Measurements from ENCODE around the gene GPR55.

GPR55 gene

GRCh38 chr2:230865766-230866755 is 59.0 kb downstream of the GPR55 start:
- DNase-seq, result no peak

GRCh38 chr2:230865307-230865765 is 59.7 kb downstream of the GPR55 start:
- no peak for DNase-seq

- peak; percentile 49 for DNase-seq
Measured at GRCh38 chr2:230864605-230865306, 60.3 kb downstream of the GPR55 start, which contains the start of gene ITM2C. Gene ITM2C, plus strand, starts transcription at chr2:230864942. Its CDS starts 84 bp downstream, at chr2:230865026.

GRCh38 chr2:230864122-230864604 is 60.9 kb downstream of the GPR55 start:
- no peak for DNase-seq

- DNase-seq, result peak; percentile 76
Measured at GRCh38 chr2:230863442-230864121, 61.5 kb downstream of the GPR55 start.

- DNase-seq, result no peak
Measured at GRCh38 chr2:230863031-230863430, 62.0 kb downstream of the GPR55 start.

GRCh38 chr2:230862292-230862691 is 62.8 kb downstream of the GPR55 start:
- DNase-seq, result no peak

GRCh38 chr2:230861552-230862255 is 63.3 kb downstream of the GPR55 start:
- no peak for DNase-seq

All from NCI-H2171 treated with DMSO at 0.1 percent for 48 hours (cell line).